Measurements from ENCODE around the gene RGMA. TPM values are rescaled to one million over a fixed set of nuclear protein-coding genes. Genes with fewer than 3 reads are reported as not detected.

Gene RGMA
- total RNA-seq, 1 experiment from 2014 or later = 41.4 TPM

DNA sequence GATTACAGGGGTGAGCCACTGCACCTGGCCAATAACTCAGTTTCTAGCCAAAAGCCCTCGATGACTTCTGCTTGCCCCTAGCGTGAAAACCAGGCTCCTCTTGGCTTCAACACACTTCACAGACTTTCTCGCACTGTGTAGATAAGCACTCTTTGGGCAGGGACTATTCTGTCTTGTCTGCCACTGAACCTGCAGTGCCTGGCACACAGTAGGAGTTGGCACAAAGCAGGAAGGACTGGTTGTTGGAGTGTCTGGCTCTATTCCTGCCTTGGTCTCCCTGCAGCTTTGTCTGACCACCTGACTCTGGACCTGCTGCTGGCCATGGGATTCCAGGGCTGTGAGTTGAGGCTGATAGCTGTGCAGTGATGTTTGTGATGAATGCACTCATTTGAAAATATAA, 46.4 kb upstream of the RGMA start:
- H2BK20ac ChIP-seq (ENCODE audit: low read depth, low read length, poor library complexity, severe bottlenecking) = no peak overlapping the region
- no CpG with 5 or more reads among the region's 3 CpGs for WGBS (ENCODE audit: extremely low coverage, insufficient read length, low lambda C conversion rate)
- H3K79me1 ChIP-seq (ENCODE audit: insufficient read depth, low read depth, low read length, poor library complexity, severe bottlenecking) = no peaks in the 10 kb centered on the region
- no peak overlapping the region for H3K23ac ChIP-seq (ENCODE audit: insufficient read length, low read depth, low read length)
- H3K79me2 ChIP-seq (ENCODE audit: insufficient read depth, low read length) = no peaks in the 10 kb centered on the region
- H3K36me3 Mint-ChIP-seq (ENCODE audit: insufficient read depth in 1 of 3, low read depth in 3 of 3) = peaks cover 0 to 2% (median 0%) of the 10 kb centered on the region in 3 experiments; a peak in 1 of 7 replicates
- H3K9ac ChIP-seq (ENCODE audit: extremely low read depth, insufficient read length, low read length) = no peak overlapping the region
- peaks cover 20 to 32% of the 10 kb centered on the region in 2 experiments for H3K4me1 Mint-ChIP-seq
- no peak overlapping the region for H2BK120ac ChIP-seq (ENCODE audit: low read depth, low read length, poor library complexity, severe bottlenecking)
- H4K8ac ChIP-seq (replicated peaks; ENCODE audit: insufficient read length, low read depth, low read length) = no peak overlapping the region
- H3K27me3 ChIP-seq (ENCODE audit: insufficient read depth, low read length) = no peaks in the 10 kb centered on the region; the same call in 1 of the 2 replicates
- H3K4ac ChIP-seq (ENCODE audit: low read depth, low read length) = no peak overlapping the region
- H3K4me1 ChIP-seq (ENCODE audit: insufficient read depth, low read length) = no peaks in the 10 kb centered on the region; the same call in 1 of the 2 replicates
- no peak overlapping the region for H3K27ac ChIP-seq (ENCODE audit: insufficient read length, low read depth, low read length)
- H3K4me3 Mint-ChIP-seq = no peak overlapping the region
- H3K27me3 Mint-ChIP-seq (ENCODE audit: low read depth) = peaks cover 76% of the 10 kb centered on the region
- no peaks in the 10 kb centered on the region for H3K23me2 ChIP-seq (ENCODE audit: insufficient read length, low read depth, low read length, poor library complexity, severe bottlenecking)
- H3K18ac ChIP-seq (ENCODE audit: insufficient read length, low read depth, low read length) = no peak overlapping the region
- no peak overlapping the region for H3K14ac ChIP-seq (ENCODE audit: insufficient read depth, low read length)
- no peak for DNase-seq
- no peak overlapping the region for H3T11ph ChIP-seq (ENCODE audit: low read length)
- no peak overlapping the region for H3K27ac Mint-ChIP-seq
- H4K5ac ChIP-seq (ENCODE audit: insufficient read length, low read depth, low read length) = no peak overlapping the region
- H4K91ac ChIP-seq (ENCODE audit: insufficient read length, low read depth, low read length) = no peak overlapping the region
- no peak overlapping the region for H3K56ac ChIP-seq (ENCODE audit: insufficient read length, low read depth, low read length)
- no peak overlapping the region for H2BK5ac ChIP-seq (ENCODE audit: insufficient read length, low read length)
- no peak overlapping the region for H2AFZ ChIP-seq (ENCODE audit: low read length)
- TF ChIP-seq, protein P1, sequence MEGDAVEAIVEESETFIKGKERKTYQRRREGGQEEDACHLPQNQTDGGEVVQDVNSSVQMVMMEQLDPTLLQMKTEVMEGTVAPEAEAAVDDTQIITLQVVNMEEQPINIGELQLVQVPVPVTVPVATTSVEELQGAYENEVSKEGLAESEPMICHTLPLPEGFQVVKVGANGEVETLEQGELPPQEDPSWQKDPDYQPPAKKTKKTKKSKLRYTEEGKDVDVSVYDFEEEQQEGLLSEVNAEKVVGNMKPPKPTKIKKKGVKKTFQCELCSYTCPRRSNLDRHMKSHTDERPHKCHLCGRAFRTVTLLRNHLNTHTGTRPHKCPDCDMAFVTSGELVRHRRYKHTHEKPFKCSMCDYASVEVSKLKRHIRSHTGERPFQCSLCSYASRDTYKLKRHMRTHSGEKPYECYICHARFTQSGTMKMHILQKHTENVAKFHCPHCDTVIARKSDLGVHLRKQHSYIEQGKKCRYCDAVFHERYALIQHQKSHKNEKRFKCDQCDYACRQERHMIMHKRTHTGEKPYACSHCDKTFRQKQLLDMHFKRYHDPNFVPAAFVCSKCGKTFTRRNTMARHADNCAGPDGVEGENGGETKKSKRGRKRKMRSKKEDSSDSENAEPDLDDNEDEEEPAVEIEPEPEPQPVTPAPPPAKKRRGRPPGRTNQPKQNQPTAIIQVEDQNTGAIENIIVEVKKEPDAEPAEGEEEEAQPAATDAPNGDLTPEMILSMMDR (conservative IDR thresholded peaks at IDR 0.05) = no peak
- H2AK5ac ChIP-seq (ENCODE audit: insufficient read length, low read length) = no peak overlapping the region
- H4K20me1 ChIP-seq (ENCODE audit: control insufficient read depth, insufficient read depth, insufficient read length) = peaks cover 3% of the 10 kb centered on the region
- H3K9me3 Mint-ChIP-seq = no peaks in the 10 kb centered on the region; a peak in 1 of 5 replicates
- no peaks in the 10 kb centered on the region for H3K9me3 ChIP-seq (ENCODE audit: control insufficient read depth, low read depth, low read length)
- no peak overlapping the region for H3K4me2 ChIP-seq (ENCODE audit: insufficient read depth, insufficient read length, low read length)
- no peak overlapping the region for H2BK15ac ChIP-seq (ENCODE audit: low read depth, low read length)
- H2BK12ac ChIP-seq (ENCODE audit: insufficient read length, low read depth, low read length) = no peak overlapping the region

Data from H9 (cell line).